D721Med (cell line): ENCODE measurements around the gene DGKD.

Experiments
- DNase-seq: peaks from one replicate; pipeline ENCODE4 v3.0.0; 2011; ENCODE audit warnings: low spot score; ENCODE audit not compliant: insufficient read length
- FAIRE-seq: peaks from 2 replicates; lab custom pipeline; 2011; peaks lifted over from hg19 to GRCh38; lab: Jason Lieb, UNC
- TF ChIP-seq, protein P1 (sequence below): IDR thresholded peaks from 2 replicates; pipeline ENCODE4 v1.5.1; 2012; ENCODE audit warnings: mild to moderate bottlenecking, control low read depth; ENCODE audit not compliant: insufficient read depth; ENCODE audit errors: missing control alignments

DGKD gene

DNA sequence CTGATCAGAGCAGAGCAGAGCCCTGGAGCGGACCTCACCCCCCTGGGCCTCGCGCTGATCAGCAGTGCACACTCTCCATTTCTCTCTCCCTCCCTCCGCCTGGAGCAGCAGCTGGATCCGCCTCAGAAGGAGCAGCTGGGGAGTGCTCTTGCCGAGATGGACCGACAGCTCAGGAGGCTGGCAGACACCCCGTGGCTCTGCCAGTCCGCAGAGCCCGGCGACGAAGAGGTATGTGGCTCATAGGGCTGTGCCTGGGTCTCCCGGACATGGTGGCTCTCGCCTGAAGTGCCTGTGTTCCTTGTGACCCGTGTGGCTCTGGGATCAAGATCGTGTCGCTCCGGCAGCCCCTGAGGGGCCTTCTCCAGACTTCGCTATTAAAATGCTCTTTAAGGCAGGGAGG, 109.8 kb downstream of the DGKD start:
- TF ChIP-seq, protein P1, sequence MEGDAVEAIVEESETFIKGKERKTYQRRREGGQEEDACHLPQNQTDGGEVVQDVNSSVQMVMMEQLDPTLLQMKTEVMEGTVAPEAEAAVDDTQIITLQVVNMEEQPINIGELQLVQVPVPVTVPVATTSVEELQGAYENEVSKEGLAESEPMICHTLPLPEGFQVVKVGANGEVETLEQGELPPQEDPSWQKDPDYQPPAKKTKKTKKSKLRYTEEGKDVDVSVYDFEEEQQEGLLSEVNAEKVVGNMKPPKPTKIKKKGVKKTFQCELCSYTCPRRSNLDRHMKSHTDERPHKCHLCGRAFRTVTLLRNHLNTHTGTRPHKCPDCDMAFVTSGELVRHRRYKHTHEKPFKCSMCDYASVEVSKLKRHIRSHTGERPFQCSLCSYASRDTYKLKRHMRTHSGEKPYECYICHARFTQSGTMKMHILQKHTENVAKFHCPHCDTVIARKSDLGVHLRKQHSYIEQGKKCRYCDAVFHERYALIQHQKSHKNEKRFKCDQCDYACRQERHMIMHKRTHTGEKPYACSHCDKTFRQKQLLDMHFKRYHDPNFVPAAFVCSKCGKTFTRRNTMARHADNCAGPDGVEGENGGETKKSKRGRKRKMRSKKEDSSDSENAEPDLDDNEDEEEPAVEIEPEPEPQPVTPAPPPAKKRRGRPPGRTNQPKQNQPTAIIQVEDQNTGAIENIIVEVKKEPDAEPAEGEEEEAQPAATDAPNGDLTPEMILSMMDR = no peak
- FAIRE-seq (no peak), DNase-seq (no peak)

DNA sequence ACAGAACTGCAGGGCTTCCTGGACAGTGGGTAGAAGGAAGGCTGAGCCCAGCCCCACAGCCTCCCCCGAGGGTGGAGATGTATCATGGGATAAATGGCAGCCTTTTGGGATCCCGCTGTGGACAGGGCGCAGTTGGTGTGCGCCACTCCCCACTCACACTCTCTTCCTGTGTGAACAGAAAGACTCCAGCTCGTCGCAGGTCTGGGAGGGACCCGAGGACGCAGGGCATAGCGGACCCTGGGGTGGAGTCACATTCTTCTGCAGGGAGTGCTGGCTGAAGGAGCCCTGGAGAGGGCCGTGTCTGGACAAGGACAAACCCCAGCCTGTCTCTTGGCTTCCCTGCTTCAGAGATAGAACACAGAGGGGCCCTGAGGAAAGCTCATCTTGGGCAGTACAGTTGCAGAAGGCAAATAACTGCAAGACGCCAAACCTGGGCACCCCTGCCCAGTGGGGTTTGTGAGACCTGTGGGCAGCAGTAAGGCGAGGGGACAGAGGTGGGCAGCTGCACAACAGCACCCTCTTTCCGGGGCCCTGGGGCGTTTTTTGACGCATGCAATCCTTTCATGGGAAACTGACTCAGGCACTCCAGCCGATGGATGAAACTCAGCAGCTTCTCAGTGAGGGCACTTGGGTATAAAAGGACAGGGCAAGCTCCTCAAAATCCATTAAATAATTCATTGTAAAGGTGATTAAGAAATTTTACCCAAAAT, 110.4 kb downstream of the DGKD start:
- no peak for DNase-seq
- TF ChIP-seq, protein P1 = no peak
- FAIRE-seq = no peak

DNA sequence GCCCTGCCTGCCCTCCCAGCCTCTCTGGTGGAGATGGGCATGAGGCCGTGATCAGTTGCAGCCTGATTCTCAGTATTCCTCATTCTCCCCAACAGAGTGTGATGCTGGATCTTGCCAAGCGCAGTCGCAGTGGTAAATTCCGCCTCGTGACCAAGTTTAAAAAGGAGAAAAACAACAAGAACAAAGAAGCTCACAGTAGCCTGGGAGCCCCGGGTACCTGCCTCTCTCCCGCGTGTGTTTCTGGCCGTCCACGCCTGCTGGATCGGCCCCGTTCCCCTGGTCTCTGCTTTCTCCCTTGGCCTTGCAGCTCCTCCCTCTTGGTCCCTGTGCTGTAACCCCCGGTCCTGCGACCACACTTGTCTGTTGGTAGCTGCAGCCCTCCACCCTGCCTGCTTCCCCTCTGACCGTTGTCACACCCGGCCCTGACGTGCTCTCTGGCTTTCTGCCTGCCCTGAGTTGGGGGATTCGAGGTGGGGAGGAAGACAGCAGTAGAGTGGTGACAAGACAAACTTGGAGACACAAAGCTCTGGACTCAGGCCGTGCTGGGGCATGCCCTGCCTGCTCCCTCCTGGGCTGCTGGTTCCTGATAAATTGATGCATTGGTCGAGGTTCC, 112.8 kb downstream of the DGKD start:
- DNase-seq (no peak), FAIRE-seq (no peak)
- TF ChIP-seq, protein P1 = no peak

DNA sequence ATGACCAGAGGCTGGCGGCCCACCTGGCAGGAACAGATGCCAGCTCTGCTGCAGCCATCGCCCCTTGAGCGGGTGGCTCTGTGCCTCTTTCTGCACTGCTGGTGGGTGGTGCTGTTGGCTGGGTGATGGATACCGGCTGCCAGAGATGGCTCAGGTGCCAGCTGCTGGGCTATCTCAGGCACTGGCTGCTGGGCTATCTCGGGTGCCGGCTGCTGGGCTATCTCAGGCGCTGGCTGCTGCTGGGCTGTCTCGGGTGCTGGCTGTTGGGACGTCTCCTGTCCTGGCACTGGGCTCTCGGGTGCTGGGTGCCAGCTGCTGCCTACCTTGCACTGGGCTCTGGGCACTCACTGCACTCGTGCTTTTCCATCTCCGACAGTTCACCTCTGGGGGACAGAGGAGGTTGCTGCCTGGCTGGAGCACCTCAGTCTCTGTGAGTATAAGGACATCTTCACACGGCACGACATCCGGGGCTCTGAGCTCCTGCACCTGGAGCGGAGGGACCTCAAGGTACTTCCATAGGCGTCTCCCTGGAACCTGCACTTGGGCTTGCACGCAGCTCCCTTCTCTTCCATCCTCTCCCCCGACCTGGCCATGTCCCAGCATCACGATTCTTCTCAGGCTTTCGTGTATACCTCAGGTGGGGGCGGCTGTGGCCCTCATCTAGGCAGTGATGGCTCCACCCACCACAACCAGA, 113.9 kb downstream of the DGKD start:
- no peak for DNase-seq
- TF ChIP-seq, protein P1 = no peak
- no peak for FAIRE-seq

DNA sequence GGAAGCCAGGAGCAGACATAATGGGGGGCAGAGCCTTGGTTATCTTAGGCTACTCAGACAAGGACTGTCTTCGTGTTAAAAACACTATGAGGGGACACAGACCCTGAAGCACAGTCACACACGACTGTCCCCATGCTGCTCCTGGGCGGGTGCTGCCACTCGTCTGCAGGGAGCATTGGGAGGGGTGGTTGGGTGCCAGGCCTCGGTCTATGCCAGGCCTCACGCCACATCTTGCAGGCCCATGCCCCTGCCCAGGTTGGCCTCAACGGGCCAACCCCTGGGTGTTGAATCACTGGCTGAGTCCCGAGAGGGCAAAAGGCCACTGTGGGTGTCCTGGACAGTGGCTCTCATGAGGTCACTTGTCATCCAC, 114.4 kb downstream of the DGKD start:
- no peak for FAIRE-seq

DNA sequence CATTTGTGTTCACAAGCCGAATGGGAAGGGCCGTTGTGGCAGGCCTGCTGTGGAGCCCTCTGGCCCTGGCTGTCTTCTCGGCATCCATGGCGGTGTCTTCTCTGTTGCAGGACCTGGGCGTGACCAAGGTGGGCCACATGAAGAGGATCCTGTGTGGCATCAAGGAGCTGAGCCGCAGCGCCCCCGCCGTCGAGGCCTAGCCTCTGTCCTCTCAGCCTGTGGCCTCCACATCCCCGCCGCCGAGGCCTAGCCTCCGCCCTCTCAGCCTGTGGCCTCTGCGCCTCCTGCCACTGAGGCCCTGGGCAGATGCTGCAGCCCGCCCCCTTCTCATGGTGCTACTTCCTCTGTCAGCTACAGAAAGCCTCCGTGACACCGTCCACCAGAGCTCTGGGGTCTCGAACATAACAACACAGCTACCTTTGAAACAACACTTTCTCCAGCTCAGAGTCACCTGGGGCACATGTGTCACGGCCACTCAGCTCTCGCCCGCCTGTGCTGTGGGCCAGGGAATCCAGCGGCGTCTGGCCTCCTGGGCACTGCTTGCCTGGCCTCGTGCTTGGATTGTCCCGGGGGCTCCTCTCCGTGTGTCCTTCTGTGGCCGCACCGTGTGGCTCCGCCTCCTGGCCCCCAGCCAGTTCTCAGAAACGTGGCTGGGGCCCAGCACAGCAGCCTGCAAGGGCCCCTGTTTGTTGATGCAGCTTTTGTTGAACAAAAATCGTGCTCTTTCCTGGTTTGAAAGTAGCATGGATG, 115.1 kb downstream of the DGKD start:
- DNase-seq (no peak), FAIRE-seq (no peak)
- TF ChIP-seq, protein P1 = no peak

More for the DNA sequence above, 114.4 kb downstream of the DGKD start:
- TF ChIP-seq, protein P1 = no peak
- no peak for DNase-seq
